Prostate gland (tissue), 2 donors: ENCODE data around the gene YPEL4. TPM values are rescaled to one million over a fixed set of nuclear protein-coding genes. Genes with fewer than 3 reads are reported as not detected.
A peak's percentile ranks its signal among the peaks of the same experiment; 100 is the strongest.

Experiments
- DNase-seq: peaks from one replicate; pipeline ENCODE4 v3.0.0-alpha.2; 2019; ENCODE audit warnings: low spot score
- H3K27ac ChIP-seq, 2 donors: fragments of 200-600 bp; sonication (generic); 2 replicates each; pipeline ENCODE4 v1.5.1; 2017 to 2019
- H3K27me3 ChIP-seq: fragments of 200-600 bp; sonication (generic); replicated peaks from 2 replicates; pipeline ENCODE4 v1.5.1; 2019; ENCODE audit not compliant: insufficient read depth
- H3K36me3 ChIP-seq, 2 donors: fragments of 200-600 bp; sonication (generic); 1 replicate in 1 of 2; 2 replicates in 1 of 2; pipeline versions ENCODE4 v1.5.1 to v1.8.1; 2017 to 2019
- H3K4me1 ChIP-seq: fragments of 200-600 bp; sonication (generic); replicated peaks from 2 replicates; pipeline ENCODE4 v1.5.1; 2019
- H3K4me3 ChIP-seq, 2 donors: fragments of 200-600 bp; sonication (generic); 2 replicates each; pipeline ENCODE4 v1.5.1; 2017 to 2019
- H3K9me3 ChIP-seq: fragments of 200-600 bp; sonication (generic); 2 replicates; pipeline ENCODE4 v1.5.1; 2017
- POLR2A ChIP-seq: fragments of 450-650 bp; IDR thresholded peaks from one replicate; pipeline ENCODE4 v1.6.1; 2016; ENCODE audit warnings: antibody characterized with exemption, mild to moderate bottlenecking
- POLR2AphosphoS5 ChIP-seq: sonication (generic); formaldehyde crosslinking; IDR thresholded peaks from one replicate; pipeline ENCODE4 v1.6.1; 2017; ENCODE audit warnings: antibody characterized with exemption
- WGBS: methylation state at CpG from one replicate; pipeline ENCODE4 v1.1.5; 2018; 5-methylcytosine and 5-hydroxymethylcytosine counted together
- intact Hi-C: fragments of 100-400 bp; cut with DNase I; formaldehyde crosslinking; loops from one replicate; pipeline ENCODE4 v1.14.2; 2022
- total RNA-seq, 2 donors: library from RNA; depleted of rRNA; stranded (reverse); fragments of >200 nt; gene quantifications; one replicate each; pipeline ENCODE4 v1.1.0, GENCODE V29; 2016
- TF ChIP-seq, protein P1 (sequence below), 4 experiments: fragments of 200-600 bp in 2 of 4; fragments of 450-650 bp in 2 of 4; sonication (generic) in 2 of 4; IDR thresholded peaks; 1 replicate in 3 of 4; 2 replicates in 1 of 4; pipeline ENCODE4 v1.5.1; 2016 to 2019; ENCODE audit warnings: antibody characterized with exemption in 4 of 4, mild to moderate bottlenecking in 2 of 4, moderate library complexity in 2 of 4

YPEL4 gene
- total RNA-seq, 2 donors from 2014 or later: 0.46 to 3.6 TPM

DNA sequence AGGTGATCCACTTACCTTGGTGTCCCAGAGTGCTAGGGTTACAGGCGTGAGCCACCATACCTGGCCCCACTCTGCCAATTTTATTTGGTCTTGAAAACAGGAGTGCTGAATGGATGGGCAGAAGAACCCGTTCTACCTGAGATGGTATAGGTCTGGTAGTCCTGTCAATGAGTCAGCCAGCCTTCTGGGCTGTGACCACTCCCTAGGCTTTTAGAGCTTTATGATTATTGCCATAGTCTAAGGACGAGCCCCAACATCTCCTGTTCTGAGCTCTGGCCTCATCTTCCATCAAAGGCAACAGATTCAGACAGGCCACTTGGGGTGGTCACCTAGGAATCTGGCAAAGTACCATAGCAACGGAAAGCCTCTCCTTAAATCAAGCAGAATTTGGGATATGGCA lies 29.7 kb upstream of the YPEL4 start:
- Histone ChIP-seq H3K4me1 (peaks cover 9% of the 10 kb centered on the region), H3K27me3 (no peaks in the 10 kb centered on the region), H3K36me3 (no peaks in the 10 kb centered on the region), H3K4me3 (no peak overlapping the region), H3K27ac (no peak overlapping the region), H3K9me3 (no peaks in the 10 kb centered on the region)
- TF ChIP-seq, protein P1, sequence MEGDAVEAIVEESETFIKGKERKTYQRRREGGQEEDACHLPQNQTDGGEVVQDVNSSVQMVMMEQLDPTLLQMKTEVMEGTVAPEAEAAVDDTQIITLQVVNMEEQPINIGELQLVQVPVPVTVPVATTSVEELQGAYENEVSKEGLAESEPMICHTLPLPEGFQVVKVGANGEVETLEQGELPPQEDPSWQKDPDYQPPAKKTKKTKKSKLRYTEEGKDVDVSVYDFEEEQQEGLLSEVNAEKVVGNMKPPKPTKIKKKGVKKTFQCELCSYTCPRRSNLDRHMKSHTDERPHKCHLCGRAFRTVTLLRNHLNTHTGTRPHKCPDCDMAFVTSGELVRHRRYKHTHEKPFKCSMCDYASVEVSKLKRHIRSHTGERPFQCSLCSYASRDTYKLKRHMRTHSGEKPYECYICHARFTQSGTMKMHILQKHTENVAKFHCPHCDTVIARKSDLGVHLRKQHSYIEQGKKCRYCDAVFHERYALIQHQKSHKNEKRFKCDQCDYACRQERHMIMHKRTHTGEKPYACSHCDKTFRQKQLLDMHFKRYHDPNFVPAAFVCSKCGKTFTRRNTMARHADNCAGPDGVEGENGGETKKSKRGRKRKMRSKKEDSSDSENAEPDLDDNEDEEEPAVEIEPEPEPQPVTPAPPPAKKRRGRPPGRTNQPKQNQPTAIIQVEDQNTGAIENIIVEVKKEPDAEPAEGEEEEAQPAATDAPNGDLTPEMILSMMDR (IDR thresholded peaks at IDR 0.05): no peak
- TF ChIP-seq POLR2A: no peak
- TF ChIP-seq POLR2AphosphoS5: no peak
- 74% methylated on average over 4 of the region's 4 CpGs for WGBS
- intact Hi-C loops: no loop called here
- no peak for DNase-seq

DNA sequence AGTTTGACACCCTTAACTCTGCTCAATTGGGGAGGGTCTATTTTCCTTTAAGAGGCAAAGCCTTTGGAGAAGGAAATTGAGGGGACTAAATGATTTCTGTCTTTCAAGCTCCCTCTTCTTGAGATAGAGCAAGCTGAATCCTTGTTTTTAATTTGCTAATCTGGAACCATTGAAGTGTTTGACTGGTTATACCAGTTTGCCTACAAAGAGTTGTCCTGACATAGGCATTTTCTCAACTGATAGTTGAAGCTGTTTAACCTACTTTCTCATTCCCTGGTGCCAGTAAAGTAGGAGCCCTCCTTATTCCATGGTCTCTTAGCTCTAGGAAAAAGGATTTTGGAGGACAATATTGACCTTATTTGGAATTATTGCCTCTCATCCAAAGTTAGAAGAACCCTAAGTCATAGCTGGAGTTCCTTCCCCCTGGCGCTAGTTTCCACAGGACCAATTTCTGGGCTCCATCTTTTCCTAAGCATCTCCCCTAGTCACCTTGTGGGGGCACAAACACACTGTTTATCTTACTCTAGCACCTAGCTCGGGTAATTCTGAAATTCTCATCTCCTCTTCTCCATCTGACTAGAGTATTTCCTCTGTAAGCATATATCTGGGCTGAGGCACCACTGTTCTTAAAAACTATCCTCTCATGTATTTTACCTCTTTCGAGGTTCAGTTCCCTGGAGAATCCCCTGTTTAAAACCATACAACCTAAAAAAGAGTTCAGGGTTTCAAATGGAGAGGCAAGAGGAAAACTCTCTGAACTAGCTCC lies 25.6 kb upstream of the YPEL4 start:
- TF ChIP-seq, protein P1 (IDR thresholded peaks at IDR 0.05): no peak
- TF ChIP-seq POLR2AphosphoS5: peak; percentile 75
- no peak for DNase-seq
- H3K9me3 ChIP-seq: no peaks in the 10 kb centered on the region
- H3K27me3 ChIP-seq: no peaks in the 10 kb centered on the region
- intact Hi-C loops: no loop called here
- H3K27ac ChIP-seq: peak overlapping the region; percentile 64 to 82
- 81% methylated on average over 3 of the region's 3 CpGs for WGBS
- no peak overlapping the region for H3K4me3 ChIP-seq
- peaks cover 0 to 4% of the 10 kb centered on the region in 2 donors for H3K36me3 ChIP-seq
- H3K4me1 ChIP-seq: peaks cover 9% of the 10 kb centered on the region

DNA sequence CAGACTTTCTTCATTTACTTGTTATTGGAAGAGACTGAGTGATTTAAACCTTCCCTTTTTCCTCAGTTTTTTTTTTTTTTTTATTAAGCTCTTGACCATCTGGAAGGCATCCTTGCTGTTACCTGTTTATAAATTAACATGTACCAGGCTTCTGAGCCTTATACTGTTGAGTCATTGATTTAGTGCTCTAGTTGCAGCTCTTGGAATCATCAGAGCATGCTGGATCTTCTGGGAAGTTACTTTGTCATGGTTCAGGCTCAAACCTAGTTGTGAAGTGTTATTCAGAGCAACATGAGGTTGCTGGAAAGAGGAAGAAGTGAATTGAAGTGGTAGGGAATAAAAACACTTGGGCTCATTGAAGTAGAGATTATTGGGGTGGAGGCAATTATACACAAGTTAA lies 24.5 kb upstream of the YPEL4 start:
- TF ChIP-seq POLR2A (no peak), POLR2AphosphoS5 (no peak)
- TF ChIP-seq, protein P1 (IDR thresholded peaks at IDR 0.05): no peak
- H3K36me3 ChIP-seq: peaks cover 0 to 4% of the 10 kb centered on the region in 2 donors
- no peaks in the 10 kb centered on the region for H3K9me3 ChIP-seq
- no peaks in the 10 kb centered on the region for H3K27me3 ChIP-seq
- DNase-seq: no peak
- no peak overlapping the region for H3K4me3 ChIP-seq
- H3K27ac ChIP-seq: peak overlapping the region; percentile 64 to 82
- peaks cover 9% of the 10 kb centered on the region for H3K4me1 ChIP-seq
- intact Hi-C loops: no loop called here

DNA sequence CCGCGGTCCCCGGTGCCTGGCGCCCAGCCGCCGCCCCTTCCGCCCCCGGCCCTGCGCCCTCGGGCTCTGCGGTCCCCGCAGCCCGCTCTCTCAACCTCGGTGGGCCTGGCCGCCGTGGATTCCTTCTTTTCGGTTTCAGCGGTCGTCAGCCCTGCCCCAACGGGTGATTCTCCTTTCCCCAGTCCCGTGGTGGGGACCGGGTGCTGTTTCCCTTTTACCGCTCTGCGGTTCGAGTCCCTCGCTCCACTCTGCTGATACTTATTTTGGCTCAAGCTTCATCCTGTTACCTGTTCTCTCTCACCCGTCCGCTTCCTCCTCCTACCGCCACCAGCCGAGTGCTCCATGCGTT lies 18.7 kb upstream of the YPEL4 start:
- 0% methylated on average over 31 of the region's 31 CpGs for WGBS
- intact Hi-C loops: loop anchor here (5.0 kb wide), 2 partner anchors 44 to 94 kb away; partner anchors contain the start of genes CTNND1, MED19 and TMX2

More for the DNA sequence above, 18.7 kb upstream of the YPEL4 start:
- peak overlapping the region; percentile 97 to 99 for H3K27ac ChIP-seq
- H3K27me3 ChIP-seq: no peaks in the 10 kb centered on the region
- H3K36me3 ChIP-seq: peaks cover 0 to 4% of the 10 kb centered on the region in 2 donors
- TF ChIP-seq POLR2A (no peak), POLR2AphosphoS5 (no peak)
- TF ChIP-seq, protein P1 (IDR thresholded peaks at IDR 0.05): no peak
- no peaks in the 10 kb centered on the region for H3K9me3 ChIP-seq
- no peaks in the 10 kb centered on the region for H3K4me1 ChIP-seq
- H3K4me3 ChIP-seq: peak overlapping the region; percentile 81 to 99
- peak; percentile 21 for DNase-seq
